Thymus (tissue), 11 donors: Measurements from ENCODE around the gene ARVCF. TPM values are rescaled to one million over a fixed set of nuclear protein-coding genes. Genes with fewer than 3 reads are reported as not detected.
"Not testable (repeated sequence)": the region's sequence is repeated elsewhere in the genome, so short reads cannot be mapped to it uniquely, and the experiment has no call there.

Experiments used
- DNase-seq, 9 donors: peaks; one replicate each; pipeline ENCODE4 v3.0.0-alpha.2; 2013; ENCODE audit warnings: low spot score in 9 of 9, low read depth in 6 of 9, missing footprints in 1 of 9
- H3K27ac ChIP-seq, 2 donors: one replicate each; pipeline ENCODE4 v1.5.1; 2013; ENCODE audit warnings: control low read depth in 1 of 2, low read depth in 1 of 2, low read length in 1 of 2, mild to moderate bottlenecking in 1 of 2, moderate library complexity in 1 of 2
- H3K27me3 ChIP-seq, 2 donors: one replicate each; pipeline ENCODE4 v1.5.1; 2013; ENCODE audit warnings: low read length in 1 of 2; ENCODE audit not compliant: control insufficient read depth in 2 of 2, insufficient read depth in 1 of 2
- H3K36me3 ChIP-seq, 2 donors: one replicate each; pipeline ENCODE4 v1.5.1; 2013; ENCODE audit warnings: low read length in 1 of 2, mild to moderate bottlenecking in 1 of 2, moderate library complexity in 1 of 2; ENCODE audit not compliant: control insufficient read depth in 2 of 2, insufficient read depth in 2 of 2
- H3K4me1 ChIP-seq, 2 donors: one replicate each; pipeline ENCODE4 v1.5.1; 2013; ENCODE audit warnings: low read length in 2 of 2; ENCODE audit not compliant: control insufficient read depth in 2 of 2, insufficient read depth in 2 of 2
- H3K4me3 ChIP-seq, 2 donors: one replicate each; pipeline ENCODE4 v1.5.1; 2013; ENCODE audit warnings: low read length in 2 of 2, control low read depth in 1 of 2, mild to moderate bottlenecking in 1 of 2
- H3K9me3 ChIP-seq, 2 donors: one replicate each; pipeline ENCODE4 v1.5.1; 2013; ENCODE audit warnings: low read length in 1 of 2, mild to moderate bottlenecking in 1 of 2; ENCODE audit not compliant: control insufficient read depth in 2 of 2, insufficient read depth in 1 of 2
- WGBS: extraction: QIAGEN DNeasy Blood & Tissue Kit; methylation state at CpG from one replicate; pipeline ENCODE4 v1.1.7; 2013; 5-methylcytosine and 5-hydroxymethylcytosine counted together
- polyA plus RNA-seq: library from polyadenylated mRNA; stranded (reverse); fragments of 200-250 nt; gene quantifications from one replicate; pipeline ENCODE4 v1.2.3, GENCODE V29; 2013
- total RNA-seq: library from RNA; stranded (reverse); fragments of 120-200 nt; gene quantifications from one replicate; pipeline ENCODE4 v1.2.4, GENCODE V29; 2013
- donor health status: healthy.

ARVCF gene
- total and polyA plus RNA-seq, 2 donors = 2.1 to 8.2 TPM

DNA sequence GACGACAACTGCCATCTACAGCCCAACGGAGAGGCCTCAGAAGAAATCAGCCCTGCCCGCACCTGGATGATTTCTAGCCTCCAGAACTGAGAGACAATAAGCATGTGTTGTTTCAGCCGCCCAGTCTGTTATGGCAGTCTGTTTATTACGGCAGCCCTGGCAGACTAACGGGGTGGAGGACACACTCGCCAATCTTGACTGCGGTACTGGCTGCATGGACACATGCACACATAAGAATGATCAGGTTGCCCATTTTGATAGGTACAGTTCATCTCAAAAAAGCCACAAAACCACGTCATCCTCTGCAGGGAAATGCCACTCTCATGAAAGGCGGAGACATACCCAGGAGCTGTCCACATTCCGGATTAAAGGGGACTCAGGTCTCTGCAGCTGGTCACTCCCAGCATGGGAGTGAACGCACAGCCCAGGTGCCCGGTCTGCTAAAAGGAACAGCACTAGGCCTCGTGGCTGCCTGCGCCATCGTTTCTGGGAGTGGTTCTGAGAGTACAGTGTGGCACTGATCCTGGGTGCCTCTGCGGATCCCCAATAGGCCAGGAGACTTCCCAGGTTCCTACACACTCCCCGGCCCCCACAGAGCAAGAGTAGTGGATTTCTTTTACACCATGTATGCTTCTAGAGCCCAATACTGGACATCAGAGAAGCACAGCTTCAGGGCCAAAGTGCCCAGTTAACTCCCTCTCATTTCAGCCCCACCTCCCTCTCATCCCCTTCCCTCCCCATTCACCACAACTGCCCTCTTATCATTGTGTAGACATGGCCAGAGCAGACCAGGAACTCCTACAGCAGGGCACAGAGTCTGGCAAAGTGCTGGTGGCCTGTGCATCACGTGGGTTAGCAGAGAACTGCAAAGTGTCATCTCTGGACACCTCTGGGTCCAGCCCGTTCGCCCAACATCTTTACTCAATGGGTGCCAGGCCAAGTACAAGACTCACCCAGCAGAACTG, 86.8 kb downstream of the ARVCF start:
- Histone ChIP-seq H3K36me3 (no peaks in the 10 kb centered on the region), H3K27ac (no peak overlapping the region), H3K4me1 (peaks cover 3% of the 10 kb centered on the region in 2 donors), H3K9me3 (peaks cover 0 to 4% of the 10 kb centered on the region in 2 donors), H3K27me3 (no peaks in the 10 kb centered on the region), H3K4me3 (no peak overlapping the region)
- DNase-seq = no peak
- WGBS = 95% methylated on average over 21 of the region's 21 CpGs

DNA sequence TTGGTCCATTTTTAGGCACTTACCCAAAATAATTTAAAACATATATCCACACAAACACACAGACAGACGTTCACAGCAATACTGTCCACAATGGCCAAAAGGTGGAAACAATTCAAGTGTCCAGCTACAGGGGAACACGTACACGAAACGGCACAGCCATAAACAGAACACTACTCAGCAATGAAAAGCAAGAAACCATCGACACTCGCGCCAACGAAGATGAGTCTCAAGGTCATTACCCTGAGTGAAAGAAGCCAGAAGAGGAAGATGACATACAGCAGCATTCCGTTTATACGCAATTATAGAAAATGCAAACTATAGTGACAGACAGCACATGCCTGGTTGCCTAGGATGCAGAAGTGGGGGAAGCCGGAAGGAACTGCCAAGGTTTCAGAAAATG, 88.4 kb downstream of the ARVCF start:
- Histone ChIP-seq H3K36me3 (no peaks in the 10 kb centered on the region), H3K27me3 (no peaks in the 10 kb centered on the region), H3K9me3 (no peaks in the 10 kb centered on the region), H3K4me3 (no peak overlapping the region), H3K27ac (no peak overlapping the region), H3K4me1 (peaks cover 0 to 3% of the 10 kb centered on the region in 2 donors)
- DNase-seq = no peak
- 95% methylated on average over 11 of the region's 11 CpGs for WGBS

DNA sequence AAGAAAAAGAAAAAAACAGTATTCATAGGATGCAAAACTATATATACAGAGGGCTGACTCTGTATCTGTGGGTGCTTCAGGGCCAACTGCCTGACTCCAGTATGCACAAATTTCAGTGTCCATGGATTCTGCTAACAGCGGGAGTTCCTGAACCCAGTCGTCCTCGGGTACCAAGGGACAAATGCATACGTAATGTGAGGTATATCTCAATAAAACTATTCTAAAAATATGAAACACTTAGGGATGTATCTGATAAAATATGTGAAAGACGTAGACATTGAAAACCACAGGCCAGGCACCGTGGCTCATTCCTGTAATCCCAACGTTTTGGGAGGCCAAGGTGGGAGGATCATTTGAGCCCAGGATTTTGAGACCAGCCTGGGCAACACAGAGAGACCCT, 88.9 kb downstream of the ARVCF start:
- no peaks in the 10 kb centered on the region for H3K27me3 ChIP-seq
- no peaks in the 10 kb centered on the region for H3K36me3 ChIP-seq
- no peak overlapping the region for H3K27ac ChIP-seq
- H3K4me3 ChIP-seq = no peak overlapping the region
- 96% methylated on average over 7 of the region's 7 CpGs for WGBS
- no peak for DNase-seq
- peaks cover 0 to 2% of the 10 kb centered on the region in 2 donors for H3K4me1 ChIP-seq
- H3K9me3 ChIP-seq = no peaks in the 10 kb centered on the region

DNA sequence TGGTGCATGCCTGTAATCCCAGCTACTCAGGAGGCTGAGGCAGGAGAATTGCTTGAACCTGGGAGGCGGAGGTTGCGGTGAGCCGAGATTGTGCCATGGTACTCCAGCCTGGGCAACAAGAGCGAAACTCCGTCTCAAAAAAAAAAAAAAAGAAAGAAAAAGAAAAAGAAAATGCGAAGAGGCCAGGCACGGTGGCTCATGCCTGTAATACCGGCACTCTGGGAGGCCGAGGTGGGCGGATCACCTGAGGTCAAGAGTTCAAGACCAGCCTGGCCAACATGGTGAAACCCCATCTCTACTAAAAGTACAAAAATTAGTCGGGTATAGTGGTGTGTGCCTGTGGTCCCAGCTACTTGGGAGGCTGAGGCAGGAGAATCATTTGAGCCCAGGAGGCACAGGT, 90.6 kb downstream of the ARVCF start:
- H3K4me3 ChIP-seq, H3K4me1 ChIP-seq, DNase-seq, H3K27me3 ChIP-seq, H3K36me3 ChIP-seq, H3K27ac ChIP-seq, H3K9me3 ChIP-seq: not testable (repeated sequence)
- WGBS = 91% methylated on average over 11 of the region's 11 CpGs

DNA sequence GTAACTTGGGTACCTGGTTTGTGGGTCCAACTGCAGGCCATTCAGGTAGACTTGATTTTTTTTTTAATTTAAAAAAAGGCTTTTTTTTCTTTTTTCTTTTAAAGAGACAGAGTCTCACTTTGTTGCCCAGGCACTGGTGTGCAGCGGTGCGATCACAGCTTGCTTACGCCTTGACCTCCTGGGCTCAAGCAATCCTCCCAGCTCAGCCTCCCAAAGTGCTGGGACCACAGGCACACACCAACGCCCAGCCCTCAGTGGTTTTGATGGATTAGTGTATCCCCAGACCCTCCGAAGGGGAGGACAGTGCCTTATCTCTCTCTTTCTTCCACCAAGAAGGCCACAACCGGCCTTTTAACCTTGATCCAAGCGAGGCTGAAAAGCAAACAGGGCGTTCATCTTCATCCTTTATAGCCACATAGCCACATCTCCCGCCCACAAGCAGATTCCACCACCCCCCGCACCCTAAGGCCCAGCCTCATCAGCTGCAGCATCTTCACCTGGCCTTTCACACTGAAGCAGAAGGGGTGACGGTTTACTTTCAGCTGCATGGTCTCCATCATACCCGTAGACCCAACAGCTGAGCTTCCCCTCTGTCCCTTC, 92.6 kb downstream of the ARVCF start:
- Histone ChIP-seq H3K36me3 (no peaks in the 10 kb centered on the region), H3K9me3 (no peaks in the 10 kb centered on the region), H3K4me1 (no peaks in the 10 kb centered on the region), H3K27ac (no peak overlapping the region), H3K27me3 (no peaks in the 10 kb centered on the region), H3K4me3 (no peak overlapping the region)
- DNase-seq = no peak
- WGBS = 90% methylated on average over 12 of the region's 12 CpGs

DNA sequence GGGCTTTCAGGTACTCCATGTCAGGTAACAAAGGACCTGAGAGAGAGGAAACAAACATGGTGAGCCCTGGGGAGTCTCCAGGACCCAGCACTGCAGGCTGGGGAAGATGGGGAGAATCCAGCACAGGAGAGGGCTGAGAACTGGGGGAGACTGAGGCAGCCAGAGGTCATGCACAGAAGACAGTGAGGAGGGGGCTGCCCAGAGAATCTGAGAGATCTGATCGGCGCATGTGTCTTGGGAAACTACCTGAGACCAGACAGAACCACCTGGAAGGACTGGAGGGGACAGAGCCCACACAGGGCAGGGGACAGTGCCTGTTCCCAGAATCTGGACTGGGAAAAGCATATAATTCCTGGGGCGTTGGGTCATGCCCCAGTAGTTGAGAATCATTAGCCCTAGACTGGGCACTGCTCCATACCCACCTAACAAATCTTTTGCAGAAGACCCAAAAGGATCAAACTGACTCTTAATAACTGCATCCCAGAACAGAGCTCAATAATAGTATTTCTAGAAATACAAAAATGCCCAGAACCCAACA, 95.0 kb downstream of the ARVCF start:
- H3K36me3 ChIP-seq = peaks cover 0 to 13% of the 10 kb centered on the region in 2 donors
- no peaks in the 10 kb centered on the region for H3K27me3 ChIP-seq
- H3K4me1 ChIP-seq = peaks cover 3 to 7% of the 10 kb centered on the region in 2 donors
- no peak overlapping the region for H3K27ac ChIP-seq
- WGBS = 64% methylated on average over 3 of the region's 3 CpGs
- H3K9me3 ChIP-seq = no peaks in the 10 kb centered on the region
- DNase-seq = no peak
- H3K4me3 ChIP-seq = no peak overlapping the region

Other genes starting within 250 kb of the ARVCF start
- 15.4 TPM for gene GNB1L, start 161.9 kb downstream of the ARVCF start, total RNA-seq
- 11.2 TPM for gene GNB1L, start 161.9 kb downstream of the ARVCF start, polyA plus RNA-seq
- 19.2 TPM for gene RTL10, start 161.9 kb downstream of the ARVCF start, total RNA-seq
- 20.8 TPM for gene RTL10, start 161.9 kb downstream of the ARVCF start, polyA plus RNA-seq
- gene COMT, start 75.1 kb downstream of the ARVCF start, total RNA-seq = 53.6 TPM
- 74.5 TPM for gene COMT, start 75.1 kb downstream of the ARVCF start, polyA plus RNA-seq
- 10.1 TPM for gene TXNRD2, start 75.0 kb downstream of the ARVCF start, total RNA-seq
- gene TXNRD2, start 75.0 kb downstream of the ARVCF start, polyA plus RNA-seq = 24.2 TPM
- gene TANGO2, start 4.3 kb upstream of the ARVCF start, total RNA-seq = 15.9 TPM
- gene TANGO2, start 4.3 kb upstream of the ARVCF start, polyA plus RNA-seq = 19.7 TPM
- gene DGCR8, start 63.4 kb upstream of the ARVCF start, total RNA-seq = 20.3 TPM
- 22.5 TPM for gene DGCR8, start 63.4 kb upstream of the ARVCF start, polyA plus RNA-seq
- 318 TPM for gene RANBP1, start 99.3 kb upstream of the ARVCF start, total RNA-seq
- 78.9 TPM for gene RANBP1, start 99.3 kb upstream of the ARVCF start, polyA plus RNA-seq
- gene TRMT2A, start 100.4 kb upstream of the ARVCF start, total RNA-seq = 69.3 TPM
- gene TRMT2A, start 100.4 kb upstream of the ARVCF start, polyA plus RNA-seq = 92.4 TPM
- 7.2 TPM for gene ZDHHC8, start 115.0 kb upstream of the ARVCF start, total RNA-seq
- 35.1 TPM for gene ZDHHC8, start 115.0 kb upstream of the ARVCF start, polyA plus RNA-seq
- 0.09 TPM for gene CCDC188, start 134.2 kb upstream of the ARVCF start, total RNA-seq
- gene CCDC188, start 134.2 kb upstream of the ARVCF start, polyA plus RNA-seq = 0.84 TPM